22Rv1 (cell line): Measurements from ENCODE around the gene NTF4.

Experiments used
- CTCF ChIP-seq: fragments of 450-650 bp; IDR thresholded peaks from 2 replicates; pipeline ENCODE4 v1.5.1; 2017; ENCODE audit warnings: mild to moderate bottlenecking
- ZFX ChIP-seq: fragments of 450-650 bp; IDR thresholded peaks from 2 replicates; pipeline ENCODE4 v1.6.1; 2017; ENCODE audit warnings: antibody characterized with exemption, borderline replicate concordance

GRCh38 chr19:49109051-49109450 is 44.4 kb upstream of the NTF4 start:
- TF ChIP-seq CTCF (no peak), ZFX (no peak)
